ENCODE data around the gene NPM3. TPM values are rescaled to one million over a fixed set of nuclear protein-coding genes. Genes with fewer than 3 reads are reported as not detected.
"Not testable (repeated sequence)": the region's sequence is repeated elsewhere in the genome, so short reads cannot be mapped to it uniquely, and the experiment has no call there.

NPM3 gene
- total RNA-seq, 1 donor from 2014 or later, result 69.9 TPM

- no peak for DNase-seq (ENCODE audit: extremely low read depth, low read depth, low spot score)
Measured at GRCh38 chr10:101807158-101807557, 23.9 kb upstream of the NPM3 start.

DNA sequence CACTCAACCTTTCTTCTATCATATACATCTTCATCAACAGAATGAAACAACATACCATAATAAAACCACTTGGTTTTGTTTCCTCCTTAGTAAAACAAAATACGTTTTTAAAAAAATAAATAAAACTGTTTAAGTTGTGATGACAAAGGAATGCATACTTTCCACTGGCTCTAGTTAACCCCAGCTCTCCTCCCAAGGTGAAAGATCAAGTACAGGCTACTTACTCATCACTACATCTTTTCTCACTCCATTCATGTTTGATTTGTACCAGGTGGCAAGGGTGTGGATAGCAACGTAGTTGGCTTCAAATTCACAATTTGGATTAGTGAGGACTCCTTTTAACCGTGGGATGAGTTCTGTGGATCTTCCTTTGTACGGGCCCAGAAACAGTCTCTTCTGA lies 20.3 kb upstream of the NPM3 start:
- DNase-seq (ENCODE audit: extremely low read depth, low read depth, low spot score), result no peak

- no peak for DNase-seq (ENCODE audit: extremely low read depth, low read depth, low spot score)
Measured at GRCh38 chr10:101797403-101798059, 14.3 kb upstream of the NPM3 start.

DNA sequence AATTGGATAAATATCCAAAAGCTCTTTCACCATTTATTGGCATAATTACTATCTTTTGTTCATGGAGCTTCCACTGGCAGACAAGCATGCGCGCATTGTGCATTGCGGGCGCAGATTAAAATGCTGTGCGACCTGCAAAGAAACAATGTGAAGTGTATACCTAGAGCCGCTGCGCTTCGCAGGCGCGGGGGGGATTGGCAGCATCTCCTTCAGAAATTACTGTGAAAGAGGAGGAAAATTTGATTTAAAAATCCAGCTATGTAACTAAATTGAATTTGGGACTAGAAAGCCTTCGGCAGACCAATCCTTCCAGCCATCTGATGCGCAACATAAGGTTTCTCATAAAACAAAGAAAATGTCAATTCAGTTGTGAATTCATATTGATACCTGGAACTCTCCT lies 10.3 kb upstream of the NPM3 start:
- DNase-seq (ENCODE audit: extremely low read depth, low read depth, low spot score), result no peak

DNA sequence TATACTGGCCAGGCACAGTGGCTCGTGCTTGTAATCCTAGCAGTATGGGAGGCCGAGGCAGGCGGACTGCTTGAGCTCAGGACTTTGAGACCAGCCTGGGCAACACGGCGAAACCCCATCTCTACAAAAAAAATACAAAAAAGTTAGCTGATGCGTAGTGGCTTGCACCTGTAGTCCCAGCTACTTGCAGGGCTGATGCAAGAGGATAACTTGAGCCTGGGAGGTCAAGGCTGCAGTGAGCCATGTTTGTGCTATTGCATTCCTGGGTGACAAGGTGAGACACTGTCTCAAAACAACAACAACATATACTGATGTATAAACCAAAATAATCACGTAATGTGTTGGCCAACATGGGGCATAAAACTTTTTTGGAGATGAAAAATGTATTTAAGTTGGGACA lies 6.4 kb upstream of the NPM3 start:
- DNase-seq (ENCODE audit: extremely low read depth, low read depth, low spot score), result no peak

GRCh38 chr10:101789231-101789630 lies 6.0 kb upstream of the NPM3 start:
- DNase-seq (ENCODE audit: extremely low read depth, low read depth, low spot score), result not testable (repeated sequence)

DNA sequence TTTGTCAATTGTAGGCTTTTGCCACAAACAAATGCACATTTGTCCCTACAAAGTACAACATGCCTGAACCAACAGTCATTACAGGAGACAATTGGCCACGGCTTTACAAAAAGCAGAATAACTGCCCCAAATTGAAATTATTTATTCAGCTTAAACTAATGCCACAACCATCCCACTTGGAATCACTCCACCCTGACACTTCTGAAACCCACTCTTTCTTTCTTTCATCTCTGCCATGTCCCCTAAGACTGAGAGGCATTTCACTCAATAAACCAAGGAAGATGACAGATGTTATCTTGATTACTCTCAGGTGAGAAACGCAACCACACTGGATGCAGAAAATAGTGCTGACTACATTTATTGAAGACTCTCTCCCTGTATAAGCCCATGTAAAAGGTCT lies 2.6 kb upstream of the NPM3 start:
- DNase-seq (ENCODE audit: extremely low read depth, low read depth, low spot score), result no peak

DNA sequence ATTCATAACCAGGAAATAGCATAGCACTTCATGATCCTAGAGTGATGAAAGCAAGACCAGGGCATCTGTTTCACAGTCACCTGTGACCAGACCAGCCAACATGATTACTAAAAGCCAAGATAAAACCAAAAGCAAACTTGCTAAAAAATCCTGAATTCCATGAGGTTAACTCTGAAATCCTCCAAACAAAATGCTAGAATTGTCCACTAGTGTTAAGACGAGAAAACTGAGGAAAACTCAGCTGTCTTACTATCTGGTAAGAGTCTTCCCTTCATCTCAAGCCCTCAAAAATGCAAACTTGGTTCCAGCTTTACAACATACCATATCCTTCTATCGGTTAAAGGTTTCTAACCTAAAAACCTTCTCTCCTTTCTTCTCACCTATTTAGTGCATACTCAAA lies 1.3 kb upstream of the NPM3 start:
- no peak for DNase-seq (ENCODE audit: extremely low read depth, low read depth, low spot score)

GRCh38 chr10:101783736-101784118 lies 481 bp upstream of the NPM3 start:
- DNase-seq (ENCODE audit: extremely low read depth, low read depth, low spot score), result no peak

GRCh38 chr10:101781984-101782810 lies 1.0 kb downstream of the NPM3 start:
- no peak for DNase-seq (ENCODE audit: extremely low read depth, low read depth, low spot score)

GRCh38 chr10:101781655-101781983 lies 1.6 kb downstream of the NPM3 start:
- no peak for DNase-seq (ENCODE audit: extremely low read depth, low read depth, low spot score)

DNA sequence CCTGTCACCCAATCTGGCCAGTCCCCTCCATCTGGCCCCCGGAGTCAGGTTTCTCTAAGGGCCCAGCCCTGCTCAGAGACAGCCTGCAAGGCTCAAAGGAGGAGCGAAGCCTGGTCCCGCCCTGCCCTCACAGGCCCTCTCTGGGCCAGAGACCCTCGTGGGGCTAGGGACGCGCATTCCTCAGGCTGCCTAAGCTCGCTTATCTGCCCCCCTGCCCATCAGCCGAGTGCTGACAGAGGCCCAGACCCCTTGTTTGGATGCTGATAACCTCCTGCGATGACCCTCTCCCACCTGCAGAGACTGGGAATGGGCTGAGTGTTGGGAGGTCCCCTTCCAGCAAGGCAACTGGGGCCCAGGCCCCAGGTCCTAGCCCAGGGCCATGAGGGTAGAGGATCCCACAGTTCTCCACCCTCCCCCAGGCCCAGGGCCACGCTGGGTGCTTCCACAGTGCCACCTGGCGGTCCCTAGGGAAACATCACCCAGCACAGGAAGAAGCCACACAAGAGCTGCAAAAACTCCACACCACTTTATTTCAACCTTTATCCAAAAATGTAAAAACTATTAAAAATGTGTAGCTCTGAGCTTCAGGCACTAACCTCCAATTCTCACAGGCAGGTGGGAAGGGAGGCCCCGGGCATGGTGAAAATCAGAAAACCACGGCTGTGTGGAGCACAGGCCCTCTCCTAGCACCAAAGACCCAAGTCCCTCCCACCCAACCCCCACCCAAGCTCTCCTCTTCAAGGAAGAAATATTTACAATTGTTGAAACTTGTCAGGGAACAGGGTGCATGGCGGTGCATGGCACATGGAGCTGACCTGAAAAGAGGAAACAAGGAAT lies 2.2 kb downstream of the NPM3 start:
- DNase-seq (ENCODE audit: extremely low read depth, low read depth, low spot score), result no peak

- no peak for DNase-seq (ENCODE audit: extremely low read depth, low read depth, low spot score)
Measured at GRCh38 chr10:101780187-101780817, 2.9 kb downstream of the NPM3 start.

- DNase-seq (ENCODE audit: extremely low read depth, low read depth, low spot score), result no peak
Measured at GRCh38 chr10:101779544-101780186, 3.6 kb downstream of the NPM3 start.

DNA sequence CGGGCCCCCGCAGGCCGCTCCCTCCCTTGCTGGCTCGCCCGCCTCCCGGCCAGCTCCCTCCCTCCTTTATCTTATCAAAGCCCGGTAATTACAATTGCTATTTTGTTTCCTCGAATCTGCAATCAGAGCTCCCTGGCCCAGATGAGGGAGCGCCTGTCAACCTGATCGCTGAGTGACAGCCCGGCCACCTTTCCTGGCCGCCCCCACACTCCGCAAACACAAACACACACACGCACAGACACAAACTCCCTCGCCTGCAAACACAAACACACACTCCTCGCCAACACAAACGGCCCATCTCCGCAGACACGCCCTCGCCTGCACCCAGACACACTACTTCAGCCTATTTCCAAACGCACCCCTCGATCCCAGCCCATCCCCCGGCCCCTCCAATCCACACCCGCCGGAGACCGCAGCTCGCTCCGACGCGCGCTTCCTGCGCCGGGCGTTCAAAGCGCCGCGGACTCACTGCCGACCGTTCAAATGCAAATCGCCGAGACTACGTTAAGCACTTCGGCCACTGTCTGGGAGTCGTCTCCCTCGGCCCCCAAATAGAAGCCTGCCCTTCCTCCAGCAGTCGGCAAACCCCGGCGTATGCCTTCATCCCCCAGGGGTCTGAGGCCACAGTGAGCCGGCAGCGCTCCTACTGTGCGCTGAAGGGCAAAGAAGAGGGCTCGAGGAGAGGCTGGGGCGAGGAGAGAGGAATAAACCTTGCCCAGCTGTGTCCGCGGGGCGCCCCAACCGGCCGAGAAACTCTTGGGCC lies 4.3 kb downstream of the NPM3 start:
- DNase-seq (ENCODE audit: extremely low read depth, low read depth, low spot score), result no peak

DNA sequence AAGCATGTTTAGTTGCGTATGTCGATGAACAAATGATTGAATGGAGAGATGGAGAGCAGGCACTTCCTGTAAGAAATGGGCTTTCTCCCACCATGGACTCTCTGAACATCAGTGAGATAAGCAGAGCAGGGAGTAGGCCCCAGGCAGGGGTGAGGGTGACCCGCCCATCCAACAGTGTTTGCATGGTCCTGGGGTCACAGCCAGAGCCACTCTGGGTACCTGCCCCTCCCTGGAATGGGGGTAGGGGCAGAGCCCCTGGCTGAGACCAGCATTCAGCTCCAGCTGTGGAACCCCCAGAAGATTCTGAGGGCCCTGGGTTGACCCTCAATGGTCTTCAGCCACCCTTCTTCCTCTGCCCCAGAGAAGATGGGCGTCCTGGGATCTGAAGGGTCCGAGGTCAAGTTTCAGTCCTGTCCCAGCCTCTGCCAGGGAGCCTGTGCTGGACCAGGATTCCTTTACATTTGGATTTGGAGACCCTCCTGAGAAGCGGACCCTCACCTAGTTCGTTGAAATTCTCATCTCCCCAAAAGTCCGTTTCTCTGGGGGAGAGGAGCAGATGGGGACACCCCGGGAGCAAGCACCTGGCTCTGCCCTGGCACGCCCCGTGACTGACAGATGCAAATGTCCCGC lies 5.0 kb downstream of the NPM3 start:
- no peak for DNase-seq (ENCODE audit: extremely low read depth, low read depth, low spot score)

GRCh38 chr10:101777619-101778145 lies 5.6 kb downstream of the NPM3 start:
- no peak for DNase-seq (ENCODE audit: extremely low read depth, low read depth, low spot score)

DNA sequence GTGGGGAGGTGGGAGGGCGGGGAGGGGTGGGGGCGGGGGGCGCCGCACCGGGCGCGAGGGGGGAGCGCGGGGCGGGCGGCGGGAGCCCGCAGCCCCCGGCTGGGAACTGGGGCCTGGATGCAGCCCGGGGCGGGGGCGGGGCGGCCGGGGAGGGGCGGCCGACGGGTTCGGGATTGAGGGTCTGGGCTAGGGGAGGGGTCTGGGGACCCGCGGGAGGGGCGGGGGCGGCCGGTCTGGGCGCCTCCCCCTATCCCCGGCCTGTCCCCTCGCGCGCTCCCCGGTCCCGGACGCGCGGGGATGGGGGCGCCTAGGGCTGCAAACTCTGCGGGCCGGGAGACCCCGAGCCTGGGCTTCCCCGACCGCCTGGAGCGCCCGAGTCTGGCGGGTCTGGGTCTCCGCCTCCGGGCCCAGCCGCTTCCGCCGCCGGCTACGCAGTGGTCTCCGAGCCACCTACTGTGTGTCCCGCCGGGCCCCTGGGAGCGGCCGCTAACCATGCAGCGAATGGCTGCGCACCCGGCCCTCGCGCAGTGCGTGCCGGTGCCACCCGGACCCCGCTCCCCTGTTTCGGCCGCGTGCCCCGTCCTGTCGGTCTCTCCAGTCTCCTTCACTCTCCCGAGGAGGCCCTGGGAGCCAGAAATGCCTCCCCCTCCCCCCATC lies 7.0 kb downstream of the NPM3 start:
- DNase-seq (ENCODE audit: extremely low read depth, low read depth, low spot score), result no peak
